GM19324 (cell line): ENCODE results near the gene CKMT1A.
"Not testable (repeated sequence)": the region's sequence is repeated elsewhere in the genome, so short reads cannot be mapped to it uniquely, and the experiment has no call there.

Experiments
- ATAC-seq: cut with Tn5 transposase; IDR thresholded peaks from one replicate; pipeline ENCODE4 v1.9.1; 2021; ENCODE audit warnings: mild to moderate bottlenecking, moderate library complexity; ENCODE audit not compliant: unreplicated experiment, low FRiP score

Gene CKMT1A

GRCh38 chr15:43693148-43694022 lies at the start of gene CKMT1A:
TSS of gene CKMT1A (plus strand) at chr15:43693859. CDS start at chr15:43694051, 192 bp downstream.
- ATAC-seq: not testable (repeated sequence)

GRCh38 chr15:43648649-43649429 lies 44.8 kb upstream of the CKMT1A start, which contains the start of gene CATSPER2:
TSS of gene CATSPER2 (minus strand) at chr15:43648844. CDS start at chr15:43648061, 783 bp downstream.
- no peak for ATAC-seq

GRCh38 chr15:43649430-43649926 lies 44.2 kb upstream of the CKMT1A start:
- ATAC-seq: not testable (repeated sequence)

GRCh38 chr15:43659727-43660126 lies 33.9 kb upstream of the CKMT1A start:
- not testable (repeated sequence) for ATAC-seq

DNA sequence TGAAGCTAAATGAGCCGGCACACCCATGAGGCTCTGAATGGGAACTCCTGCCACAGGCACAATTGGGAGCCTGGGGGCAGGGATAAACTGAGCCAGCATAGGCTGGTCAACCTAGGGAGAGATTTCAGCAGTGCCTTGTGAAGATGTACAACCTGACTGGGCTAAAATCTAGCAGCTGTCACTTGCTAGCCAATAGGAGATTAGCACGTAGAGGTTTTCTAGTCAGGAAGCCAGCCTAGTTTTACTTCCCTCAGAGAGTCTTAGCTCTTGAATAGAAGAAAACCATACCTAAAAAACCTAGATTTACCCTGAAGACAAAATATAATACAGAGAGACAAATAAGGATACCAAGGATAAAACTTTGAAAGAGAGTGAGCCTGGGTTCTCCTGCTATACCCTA lies 31.4 kb upstream of the CKMT1A start:
- not testable (repeated sequence) for ATAC-seq

GRCh38 chr15:43663333-43663732 lies 30.3 kb upstream of the CKMT1A start:
- ATAC-seq: not testable (repeated sequence)

DNA sequence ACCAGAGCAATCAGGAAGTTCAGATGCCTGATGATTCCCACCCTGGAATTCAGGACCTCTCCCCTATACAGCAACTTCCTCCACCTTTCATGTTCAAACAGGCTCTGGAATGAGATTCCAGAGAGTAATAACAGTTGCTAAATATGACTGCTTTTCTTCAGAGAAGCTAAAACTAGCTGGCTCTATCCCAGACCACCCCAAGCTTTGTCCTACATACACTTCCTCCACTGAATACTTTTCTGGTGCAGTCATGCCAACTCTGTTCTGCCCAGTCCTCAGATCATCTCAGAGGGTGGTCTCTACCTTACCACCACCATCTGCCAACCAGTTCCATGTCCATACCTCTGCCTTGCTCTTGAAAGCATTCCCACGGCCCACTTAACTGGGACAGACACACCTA lies 27.5 kb upstream of the CKMT1A start:
- not testable (repeated sequence) for ATAC-seq

DNA sequence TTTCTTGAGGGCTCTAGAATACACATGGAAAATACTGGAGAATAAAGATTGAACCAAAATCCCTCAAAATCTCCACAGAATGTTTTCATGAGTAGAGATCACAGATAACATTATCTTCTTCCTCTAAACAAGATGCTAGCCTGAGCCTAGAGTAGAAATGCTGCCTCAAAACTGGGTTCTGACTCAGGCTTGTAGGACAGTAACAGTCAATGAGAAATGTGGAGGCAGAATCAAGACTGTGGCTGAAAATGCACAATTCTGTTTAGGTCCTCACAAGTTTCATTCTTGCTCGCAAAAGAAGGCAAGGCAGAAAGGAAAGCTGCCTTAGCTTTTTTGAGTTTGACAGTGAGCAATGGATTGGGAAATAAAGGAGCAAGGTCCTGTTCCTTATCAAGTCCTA lies 19.5 kb upstream of the CKMT1A start:
- ATAC-seq: not testable (repeated sequence)

- ATAC-seq: peak; percentile 96
Measured at GRCh38 chr15:43689604-43690301, 3.9 kb upstream of the CKMT1A start.

DNA sequence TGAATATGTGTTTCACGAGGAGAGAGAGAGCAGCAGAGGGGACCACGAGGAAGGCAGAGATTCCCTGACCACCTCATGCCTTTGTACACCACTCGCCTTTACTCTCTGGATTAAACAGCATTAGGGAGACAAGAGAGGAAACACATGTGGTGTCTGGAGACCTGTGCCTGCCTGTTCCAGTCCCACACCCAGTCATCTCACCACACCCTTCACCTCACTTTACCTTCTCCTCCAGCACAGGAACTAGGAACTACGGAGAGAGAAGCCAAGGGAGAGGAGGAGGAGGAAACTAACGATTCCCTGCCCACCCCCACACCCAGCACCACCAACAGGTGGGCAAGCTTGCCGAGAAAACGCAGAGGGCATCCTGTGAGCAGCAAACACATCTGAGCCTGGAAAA lies 980 bp upstream of the CKMT1A start:
- ATAC-seq: not testable (repeated sequence)

GRCh38 chr15:43702174-43702573 lies 8.5 kb downstream of the CKMT1A start:
- no peak for ATAC-seq

DNA sequence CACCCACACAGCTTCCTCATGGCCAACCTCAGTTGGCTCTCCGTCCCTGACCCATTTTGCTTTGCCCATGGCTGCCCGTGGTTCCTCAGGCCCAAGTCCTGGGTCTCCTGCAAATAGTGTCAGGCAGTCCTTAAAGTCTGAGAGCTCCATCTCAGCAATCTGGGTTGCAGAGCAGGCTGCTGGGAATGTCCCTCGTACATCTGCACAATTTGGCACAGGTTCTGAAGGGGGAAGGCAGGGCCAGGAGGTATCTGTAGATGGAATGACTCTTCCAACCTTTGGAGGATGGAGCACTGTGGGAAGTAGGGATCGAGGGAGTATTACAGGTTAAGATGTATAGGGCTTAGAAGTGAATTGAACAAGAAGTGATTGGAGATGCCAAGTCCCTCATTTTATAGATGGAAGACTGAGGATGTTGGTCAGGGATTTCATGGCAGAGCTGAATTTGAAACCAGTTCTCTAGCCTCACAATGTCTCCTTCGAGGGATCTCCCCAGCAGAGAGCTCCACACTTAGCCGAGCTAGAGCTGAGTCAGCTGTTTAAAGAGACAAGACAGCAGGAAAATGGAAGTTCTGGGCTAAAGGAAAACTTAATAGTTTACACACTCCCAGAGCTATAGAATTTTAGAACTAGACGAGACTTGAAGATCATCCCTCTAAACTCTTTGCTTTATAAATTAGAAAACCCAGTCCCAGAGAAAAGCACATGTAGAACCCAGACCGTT lies 9.2 kb downstream of the CKMT1A start:
- ATAC-seq: no peak

- ATAC-seq: not testable (repeated sequence)
Measured at GRCh38 chr15:43710431-43711131, 16.9 kb downstream of the CKMT1A start.

DNA sequence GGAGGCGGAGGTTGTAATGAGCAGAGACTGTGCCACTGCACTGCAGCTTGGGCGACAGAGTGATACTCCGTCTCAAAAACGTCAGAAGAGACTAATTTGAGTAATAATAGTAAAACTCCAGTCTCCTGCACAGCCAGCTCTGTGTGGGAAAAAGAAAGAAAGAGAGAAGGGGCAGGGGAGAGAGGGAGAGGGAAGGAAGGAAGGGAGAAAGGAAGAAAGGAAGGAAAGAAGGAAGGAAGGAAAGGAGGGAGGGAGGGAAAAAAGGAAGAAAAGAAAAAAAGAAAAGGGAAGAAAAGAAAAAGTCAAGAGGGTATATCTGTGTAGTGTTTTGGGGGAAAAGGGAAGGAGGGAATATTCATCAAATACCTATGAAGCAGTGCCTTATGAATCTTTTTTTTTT lies 29.5 kb downstream of the CKMT1A start:
- ATAC-seq: no peak

DNA sequence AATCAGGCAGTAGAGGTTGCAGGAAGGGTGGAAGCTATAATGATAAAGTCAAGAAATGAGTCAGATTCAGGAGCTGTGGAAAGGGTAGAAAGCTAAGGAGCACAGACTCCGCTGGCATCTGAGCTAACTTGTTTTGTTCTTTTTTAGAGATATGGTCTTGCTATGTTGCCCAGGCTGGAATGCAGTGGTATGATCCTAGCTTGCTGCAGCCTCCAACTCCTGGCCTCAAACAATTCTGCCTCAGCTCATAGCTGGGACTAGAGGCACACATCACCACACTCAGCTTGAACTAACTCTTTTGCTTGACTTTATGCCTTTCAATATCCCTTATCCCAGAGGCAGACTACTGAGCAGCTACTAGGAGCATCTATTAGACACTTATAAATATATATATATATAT lies 32.6 kb downstream of the CKMT1A start:
- not testable (repeated sequence) for ATAC-seq

- not testable (repeated sequence) for ATAC-seq
Measured at GRCh38 chr15:43728053-43728725, 34.5 kb downstream of the CKMT1A start.

- ATAC-seq: peak; percentile 43
Measured at GRCh38 chr15:43735416-43735815, 41.8 kb downstream of the CKMT1A start.

- peak; percentile 83 for ATAC-seq
Measured at GRCh38 chr15:43746245-43746902, 52.7 kb downstream of the CKMT1A start, which contains the start of gene PDIA3. TSS of gene PDIA3 (plus strand) at chr15:43746438. CDS start at chr15:43746540, 102 bp downstream.
